GM23338 (cell line): Measurements from ENCODE around the gene ARF6. TPM values are rescaled to one million over a fixed set of nuclear protein-coding genes. Genes with fewer than 3 reads are reported as not detected.

Source experiments
- ATAC-seq: fragments of 200-7000 bp; cut with Tn5 transposase; 3 replicates; pipeline ENCODE4 v1.9.1; 2020
- DNase-seq: peaks from one replicate; pipeline ENCODE4 v3.0.0-alpha.2; 2015; ENCODE audit warnings: low spot score
- H2AFZ ChIP-seq: fragments of 200-600 bp; sonication (generic); 2 replicates; pipeline ENCODE4 v1.8.0; 2016; ENCODE audit warnings: antibody characterized with exemption, mild to moderate bottlenecking, moderate library complexity
- H3F3A ChIP-seq: fragments of 200-600 bp; sonication (generic); replicated peaks from 2 replicates; pipeline ENCODE4 v1.8.0; 2017; ENCODE audit warnings: antibody characterized with exemption, mixed run types, low read depth
- H3K27ac ChIP-seq: fragments of 200-600 bp; sonication (generic); 2 replicates; pipeline ENCODE4 v1.6.1; 2016; ENCODE audit warnings: low read depth
- H3K27me3 ChIP-seq: fragments of 200-600 bp; sonication (generic); 2 replicates; pipeline ENCODE4 v1.8.0; 2016; ENCODE audit warnings: mild to moderate bottlenecking, mixed run types, moderate library complexity; ENCODE audit not compliant: insufficient read depth
- H3K36me3 ChIP-seq: fragments of 200-600 bp; sonication (generic); 2 replicates; pipeline ENCODE4 v1.8.0; 2016; ENCODE audit warnings: mild to moderate bottlenecking; ENCODE audit not compliant: insufficient read depth
- H3K4me1 ChIP-seq: fragments of 200-600 bp; sonication (generic); 2 replicates; pipeline ENCODE4 v1.8.0; 2016; ENCODE audit warnings: mild to moderate bottlenecking, moderate library complexity; ENCODE audit not compliant: insufficient read depth
- H3K4me2 ChIP-seq: fragments of 200-600 bp; sonication (generic); 2 replicates; pipeline ENCODE4 v1.7.1; 2017; ENCODE audit warnings: mixed run types
- H3K4me3 ChIP-seq: fragments of 200-600 bp; sonication (generic); 2 replicates; pipeline ENCODE4 v1.6.1; 2016; ENCODE audit warnings: mixed run types
- H3K79me2 ChIP-seq: fragments of 200-600 bp; sonication (generic); replicated peaks from 2 replicates; pipeline ENCODE4 v1.8.0; 2017; ENCODE audit warnings: mild to moderate bottlenecking; ENCODE audit not compliant: insufficient read depth
- H3K9me2 ChIP-seq: fragments of 200-600 bp; sonication (generic); 2 replicates; pipeline ENCODE4 v1.8.0; 2017; ENCODE audit not compliant: insufficient read depth
- H4K20me1 ChIP-seq: fragments of 200-600 bp; sonication (generic); replicated peaks from 2 replicates; pipeline ENCODE4 v1.8.0; 2017; ENCODE audit warnings: mild to moderate bottlenecking; ENCODE audit not compliant: insufficient read depth
- H3K27ac Mint-ChIP-seq: 2 replicates; pipeline ENCODE4 v1.8.0; 2020; ENCODE audit warnings: inconsistent platforms, mild to moderate bottlenecking, moderate library complexity, mixed read lengths
- H3K27me3 Mint-ChIP-seq: 3 replicates; pipeline ENCODE4 v1.8.0; 2022; ENCODE audit warnings: low read depth, mild to moderate bottlenecking, moderate library complexity, mixed read lengths, inconsistent platforms; ENCODE audit not compliant: insufficient read depth, poor library complexity
- H3K36me3 Mint-ChIP-seq: 3 replicates; pipeline ENCODE4 v1.8.0; 2021; ENCODE audit warnings: low read depth, mild to moderate bottlenecking, inconsistent platforms, moderate library complexity, mixed read lengths
- H3K4me1 Mint-ChIP-seq: 3 replicates; pipeline ENCODE4 v1.8.0; 2020; ENCODE audit warnings: mild to moderate bottlenecking, inconsistent platforms, mixed read lengths
- H3K4me3 Mint-ChIP-seq: 3 replicates; pipeline ENCODE4 v1.8.0; 2021; ENCODE audit warnings: moderate library complexity, mild to moderate bottlenecking, inconsistent platforms, mixed read lengths
- H3K9me3 Mint-ChIP-seq: 3 replicates; pipeline ENCODE4 v1.8.0; 2020; ENCODE audit warnings: moderate library complexity, mild to moderate bottlenecking, inconsistent platforms, mixed read lengths
- CREB1 ChIP-seq: fragments of 250-450 bp; sonication (Bioruptor Pico); IDR thresholded peaks from 2 replicates; pipeline ENCODE4 v1.5.0; 2020; ENCODE audit warnings: low read depth, mild to moderate bottlenecking, moderate library complexity
- EZH2 ChIP-seq: fragments of 200-600 bp; sonication (generic); IDR thresholded peaks from one replicate; pipeline ENCODE4 v1.8.0; 2017; ENCODE audit warnings: antibody characterized with exemption, mild to moderate bottlenecking, low read depth; ENCODE audit not compliant: unreplicated experiment
- NANOG ChIP-seq: IDR thresholded peaks from 2 replicates; pipeline ENCODE4 v1.6.1; 2016; ENCODE audit warnings: antibody characterized with exemption, borderline replicate concordance
- ZNF114 ChIP-seq: fragments of 250-450 bp; sonication (Bioruptor Pico); IDR thresholded peaks from 2 replicates; pipeline ENCODE4 v1.5.0; 2020; ENCODE audit warnings: mild to moderate bottlenecking, moderate library complexity
- ZNF331 ChIP-seq: fragments of 250-450 bp; sonication (Bioruptor Pico); IDR thresholded peaks from 2 replicates; pipeline ENCODE4 v1.5.0; 2020; ENCODE audit warnings: low read depth, mild to moderate bottlenecking, moderate library complexity
- polyA plus RNA-seq: library from polyadenylated mRNA; unstranded; fragments of >200 nt; fragmentation: Nextera tagmentation; extraction: Ambion mirVana; gene quantifications from 2 replicates; pipeline ENCODE4 v1.2.1, GENCODE V29; 2016
- total RNA-seq: library from RNA; depleted of rRNA; stranded (reverse); fragments of >200 nt; shearing (Covaris generic); gene quantifications from 2 replicates; pipeline ENCODE4 v1.2.3, GENCODE V29; 2014
- TF ChIP-seq, protein P1 (sequence below), 2 experiments: fragments of 200-600 bp in 1 of 2; sonication (generic) in 1 of 2; conservative IDR thresholded peaks; 2 replicates each; pipeline versions ENCODE4 v1.5.1 to v1.6.1; 2016 to 2017; ENCODE audit warnings: antibody characterized with exemption in 2 of 2, low read depth in 2 of 2, mild to moderate bottlenecking in 2 of 2, moderate library complexity in 1 of 2

ARF6 gene
- total and polyA plus RNA-seq, 2 experiments from 2014 or later, result 47.8 to 73.1 TPM

DNA sequence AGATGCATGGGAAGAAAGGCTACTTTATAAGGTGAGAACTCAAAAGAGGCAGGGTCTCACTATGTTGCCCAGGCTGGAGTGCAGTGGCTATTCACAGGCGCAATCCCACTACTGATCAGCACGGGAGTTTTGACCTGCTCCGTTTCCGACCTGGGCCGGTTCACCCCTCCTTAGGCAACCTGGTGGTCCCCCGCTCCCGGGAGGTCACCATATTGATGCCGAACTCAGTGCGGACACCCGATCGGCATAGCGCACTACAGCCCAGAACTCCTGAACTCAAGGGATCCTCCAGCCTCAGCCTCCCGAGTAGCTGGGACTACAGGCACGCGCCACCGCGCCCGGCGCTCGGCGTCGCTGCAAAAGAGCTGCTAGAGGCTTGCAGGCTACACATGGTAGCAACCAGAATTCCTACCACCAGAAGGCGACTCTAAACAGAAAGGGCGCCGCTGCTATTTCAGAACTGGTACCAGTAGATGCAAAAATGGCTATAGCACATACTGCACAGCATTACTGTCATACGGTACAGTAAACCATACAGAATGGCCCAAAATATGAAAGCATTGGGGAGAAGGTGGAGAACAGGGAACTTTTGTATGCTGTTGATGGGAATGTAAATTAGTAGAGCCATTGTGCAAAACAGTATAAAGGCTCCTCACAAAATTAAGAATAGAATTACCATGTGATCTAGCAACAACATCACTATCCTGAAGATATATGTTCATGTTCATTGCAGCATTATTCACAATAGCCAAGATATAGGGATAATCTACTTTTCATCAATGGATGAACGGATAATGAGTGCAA lies 39.1 kb upstream of the ARF6 start:
- no peak overlapping the region for H3K4me2 ChIP-seq
- DNase-seq (peak; percentile 92), ATAC-seq (peak; percentile 85)
- H3K36me3 ChIP-seq, result peaks cover 14% of the 10 kb centered on the region; the same call in 1 of the 2 replicates
- H3K36me3 Mint-ChIP-seq, result peaks cover 28% of the 10 kb centered on the region
- H3K4me3 Mint-ChIP-seq, result peak overlapping the region; percentile 99; the same call in 2 of the 3 replicates
- H3K4me3 ChIP-seq, result no peak overlapping the region
- H3K4me1 ChIP-seq, result no peaks in the 10 kb centered on the region
- H3K79me2 ChIP-seq, result peaks cover 34% of the 10 kb centered on the region
- TF ChIP-seq ZNF114 (CRISPR knock-in tag), result peak; percentile 62; the same call in 1 of the 2 replicates
- no peak for TF ChIP-seq NANOG
- TF ChIP-seq CREB1 (CRISPR knock-in tag), result peak; percentile 50; the same call in 1 of the 2 replicates
- TF ChIP-seq, protein P1, sequence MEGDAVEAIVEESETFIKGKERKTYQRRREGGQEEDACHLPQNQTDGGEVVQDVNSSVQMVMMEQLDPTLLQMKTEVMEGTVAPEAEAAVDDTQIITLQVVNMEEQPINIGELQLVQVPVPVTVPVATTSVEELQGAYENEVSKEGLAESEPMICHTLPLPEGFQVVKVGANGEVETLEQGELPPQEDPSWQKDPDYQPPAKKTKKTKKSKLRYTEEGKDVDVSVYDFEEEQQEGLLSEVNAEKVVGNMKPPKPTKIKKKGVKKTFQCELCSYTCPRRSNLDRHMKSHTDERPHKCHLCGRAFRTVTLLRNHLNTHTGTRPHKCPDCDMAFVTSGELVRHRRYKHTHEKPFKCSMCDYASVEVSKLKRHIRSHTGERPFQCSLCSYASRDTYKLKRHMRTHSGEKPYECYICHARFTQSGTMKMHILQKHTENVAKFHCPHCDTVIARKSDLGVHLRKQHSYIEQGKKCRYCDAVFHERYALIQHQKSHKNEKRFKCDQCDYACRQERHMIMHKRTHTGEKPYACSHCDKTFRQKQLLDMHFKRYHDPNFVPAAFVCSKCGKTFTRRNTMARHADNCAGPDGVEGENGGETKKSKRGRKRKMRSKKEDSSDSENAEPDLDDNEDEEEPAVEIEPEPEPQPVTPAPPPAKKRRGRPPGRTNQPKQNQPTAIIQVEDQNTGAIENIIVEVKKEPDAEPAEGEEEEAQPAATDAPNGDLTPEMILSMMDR (conservative IDR thresholded peaks at IDR 0.05; ENCODE audit: low read depth in 2 of 2), result peak; percentile 82 to 89
- TF ChIP-seq EZH2, result no peak
- peaks cover 11% of the 10 kb centered on the region for H3K27me3 Mint-ChIP-seq
- H3K27ac Mint-ChIP-seq, result no peak overlapping the region
- H3K27me3 ChIP-seq, result no peaks in the 10 kb centered on the region
- peaks cover 5% of the 10 kb centered on the region for H3K4me1 Mint-ChIP-seq
- no peak overlapping the region for H2AFZ ChIP-seq
- no peaks in the 10 kb centered on the region for H4K20me1 ChIP-seq
- H3K9me3 Mint-ChIP-seq, result no peaks in the 10 kb centered on the region
- no peak overlapping the region for H3K27ac ChIP-seq
- H3K9me2 ChIP-seq, result no peaks in the 10 kb centered on the region
- no peaks in the 10 kb centered on the region for H3F3A ChIP-seq

DNA sequence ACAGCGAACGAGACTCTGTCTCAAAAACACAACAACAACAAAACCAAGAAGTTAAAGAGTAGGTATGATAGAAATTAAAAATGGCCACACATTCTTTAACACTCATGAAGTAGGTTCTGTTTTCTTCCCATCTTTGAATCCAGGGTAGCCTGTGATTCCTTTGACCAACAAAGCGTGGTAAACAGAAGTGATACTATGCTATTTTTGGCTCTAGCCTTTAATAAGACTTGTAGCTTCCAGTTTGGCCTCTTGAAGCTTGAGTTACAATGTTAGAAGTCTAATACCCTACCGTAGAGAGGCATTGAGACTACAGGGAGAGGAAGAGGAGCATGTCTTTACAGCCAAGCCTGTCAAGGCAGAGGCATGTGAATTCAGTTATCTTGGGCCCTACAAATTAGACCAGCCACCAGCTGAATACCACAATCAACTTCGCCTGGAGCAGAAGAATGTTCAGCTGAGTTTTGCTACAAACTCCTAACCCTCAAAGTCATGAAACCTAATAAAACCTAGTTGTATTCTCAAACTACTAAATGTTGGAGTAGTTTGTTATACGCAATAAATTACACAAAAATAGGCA lies 35.4 kb upstream of the ARF6 start:
- Mint-ChIP-seq H3K9me3 (peaks cover under 1% of the 10 kb centered on the region; the same call in 1 of the 3 replicates), H3K27me3 (peaks cover 20% of the 10 kb centered on the region), H3K36me3 (no peaks in the 10 kb centered on the region; the same call in 2 of the 3 replicates), H3K4me3 (no peak overlapping the region), H3K27ac (no peak overlapping the region), H3K4me1 (peaks cover 7% of the 10 kb centered on the region; the same call in 2 of the 3 replicates)
- no peaks in the 10 kb centered on the region for H3K9me2 ChIP-seq
- H3K36me3 ChIP-seq, result no peaks in the 10 kb centered on the region
- no peaks in the 10 kb centered on the region for H3K27me3 ChIP-seq
- H3K79me2 ChIP-seq, result no peaks in the 10 kb centered on the region
- H2AFZ ChIP-seq, result no peak overlapping the region
- H4K20me1 ChIP-seq, result no peaks in the 10 kb centered on the region
- TF ChIP-seq, protein P1 (conservative IDR thresholded peaks at IDR 0.05; ENCODE audit: low read depth in 2 of 2), result no peak
- no peak for TF ChIP-seq ZNF331 (CRISPR knock-in tag)
- H3K4me2 ChIP-seq, result no peak overlapping the region
- no peaks in the 10 kb centered on the region for H3K4me1 ChIP-seq
- no peak overlapping the region for H3K27ac ChIP-seq
- ATAC-seq (no peak), DNase-seq (no peak)
- H3K4me3 ChIP-seq, result no peak overlapping the region
- no peaks in the 10 kb centered on the region for H3F3A ChIP-seq
